ENCODE results near the gene FSD1.
"Not testable (repeated sequence)": the region's sequence is repeated elsewhere in the genome, so short reads cannot be mapped to it uniquely, and the experiment has no call there.

Gene FSD1

DNA sequence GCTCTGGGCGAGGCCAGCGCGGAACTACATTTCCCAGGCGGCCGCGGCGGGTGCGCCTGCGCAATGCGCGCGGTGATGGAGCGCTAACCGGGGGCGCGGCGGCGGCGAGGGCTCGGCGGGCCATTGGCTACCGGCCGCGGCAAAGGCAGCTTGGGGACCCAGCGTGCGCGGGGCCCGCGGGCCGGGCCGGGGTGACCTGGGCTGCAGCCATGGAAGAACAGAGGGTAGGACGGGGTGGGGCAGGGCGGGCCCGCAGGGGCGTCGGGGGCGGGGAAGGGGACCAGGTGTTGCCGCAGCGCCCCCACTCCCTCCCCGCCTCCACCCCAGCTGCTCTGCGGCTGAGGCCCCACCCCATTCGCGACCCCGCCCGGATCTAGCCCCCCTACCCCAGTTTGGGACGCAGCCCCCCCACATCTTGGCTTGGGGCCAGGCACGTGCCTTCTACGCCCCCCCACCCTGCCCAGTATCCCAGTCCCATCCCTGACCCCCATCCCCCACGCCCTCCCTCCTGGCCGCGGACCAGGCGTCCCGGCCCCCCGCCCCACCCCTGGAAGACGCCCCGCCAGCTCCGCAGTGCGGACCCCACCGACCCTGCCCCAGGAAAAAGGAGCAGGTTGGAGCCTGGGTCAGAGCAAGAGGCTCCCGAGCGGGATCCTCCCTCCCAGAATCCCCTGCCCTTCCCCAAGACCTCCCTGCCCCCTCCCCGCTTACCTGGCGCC is at the start of gene FSD1:
FSD1 (plus strand) TSS at position 61 of the 719 bp plus-strand sequence; CDS start at position 210, 149 bp downstream.
- peak; percentile 72 to 74 for DNase-seq

GRCh38 chr19:4256563-4256962 is 47.8 kb upstream of the FSD1 start:
- no peak for DNase-seq

DNA sequence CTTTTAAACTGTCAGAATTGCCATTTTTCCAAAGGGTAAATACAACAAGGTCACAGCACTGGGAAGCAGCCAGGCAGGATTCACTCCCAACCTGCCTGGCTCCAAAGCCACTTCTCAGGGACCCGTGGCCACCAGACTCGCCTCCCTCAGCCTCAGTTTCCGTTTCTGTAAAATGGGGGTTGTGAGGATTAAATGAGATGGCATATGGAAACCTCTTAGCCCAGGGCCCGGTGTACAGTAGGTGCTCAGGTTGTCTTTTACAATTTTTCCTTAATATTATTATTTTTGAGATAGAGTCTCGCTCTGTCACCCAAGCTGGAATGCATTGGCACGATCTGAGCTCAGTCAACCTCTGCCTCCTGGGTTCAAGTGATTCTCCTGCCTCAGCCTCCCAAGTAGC is 47.4 kb upstream of the FSD1 start:
- DNase-seq: no peak

GRCh38 chr19:4258181-4258580 is 46.2 kb upstream of the FSD1 start:
- DNase-seq: no peak

DNA sequence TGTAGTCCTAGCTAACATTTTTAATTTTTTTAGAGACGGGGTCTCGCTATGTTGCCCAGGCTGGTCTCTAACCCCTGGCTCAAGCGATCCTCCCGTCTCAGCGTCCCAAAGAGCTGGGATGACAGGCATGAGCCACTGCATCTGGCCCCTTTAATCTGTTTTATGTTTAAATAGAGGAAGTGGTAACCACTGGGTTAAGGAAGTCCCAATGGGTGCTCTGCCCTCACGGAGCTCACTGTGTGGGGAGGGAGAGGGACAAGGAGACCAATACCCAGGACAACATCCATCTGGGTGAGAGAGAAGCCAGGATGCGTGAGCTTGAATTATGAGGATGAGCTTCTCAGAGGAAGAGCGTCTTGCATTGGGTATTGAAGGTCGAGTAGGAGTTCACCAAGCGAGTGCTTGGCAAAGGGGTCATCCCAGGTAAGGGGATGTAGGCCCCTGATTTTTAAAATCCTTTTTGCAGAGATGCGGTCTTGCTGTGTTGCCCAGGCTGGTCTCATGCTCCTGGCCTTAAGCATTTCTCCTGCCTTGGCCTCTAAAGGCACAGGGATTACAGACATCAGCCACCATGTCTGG is 43.7 kb upstream of the FSD1 start:
- DNase-seq: no peak

DNA sequence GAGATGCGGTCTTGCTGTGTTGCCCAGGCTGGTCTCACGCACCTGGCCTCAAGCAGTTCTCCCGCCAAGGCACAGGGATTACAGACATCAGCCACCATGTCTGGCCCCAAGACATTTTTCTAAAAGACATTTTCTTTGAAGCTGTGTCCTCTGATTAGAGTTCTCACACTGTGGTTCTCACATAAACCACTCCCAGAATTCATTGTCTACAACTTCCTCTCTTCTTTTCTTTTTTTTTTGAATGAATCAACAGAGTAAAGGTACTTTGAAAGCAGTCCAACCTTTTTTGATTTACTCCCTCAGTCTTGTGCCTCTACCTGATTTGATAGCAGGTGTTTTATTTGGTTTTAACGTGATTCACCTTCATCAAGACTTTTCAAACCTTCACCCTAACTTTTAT is 39.6 kb upstream of the FSD1 start:
- DNase-seq: no peak

- no peak for DNase-seq
These were observed 38.0 kb upstream of the FSD1 start for GRCh38 chr19:4266253-4267000.

- DNase-seq: no peak
These were observed 37.1 kb upstream of the FSD1 start for GRCh38 chr19:4267101-4267900.

GRCh38 chr19:4267901-4268815 is 36.2 kb upstream of the FSD1 start:
- no peak for DNase-seq

GRCh38 chr19:4268816-4269430 is 35.5 kb upstream of the FSD1 start:
- DNase-seq: no peak

- DNase-seq: no peak
These were observed 31.5 kb upstream of the FSD1 start for GRCh38 chr19:4272894-4273293.

DNA sequence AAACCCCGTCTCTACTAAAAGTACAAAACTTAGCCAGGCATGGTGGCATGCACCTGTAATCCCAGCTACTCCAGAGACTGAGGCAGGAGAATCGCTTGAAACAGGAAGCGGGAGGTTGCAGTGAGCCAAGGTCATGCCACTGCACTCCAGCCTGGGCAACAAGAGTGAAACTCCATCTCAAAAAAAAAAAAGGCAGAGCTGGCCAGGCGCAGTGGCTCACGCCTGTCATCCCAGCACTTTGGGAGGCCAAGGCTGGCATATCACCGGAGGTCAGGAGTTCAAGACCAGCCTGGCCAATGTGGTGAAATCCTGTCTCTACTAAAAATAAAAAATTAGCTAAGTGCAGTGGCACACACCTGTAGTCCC is 30.1 kb upstream of the FSD1 start:
- DNase-seq: not testable (repeated sequence)

- DNase-seq: no peak
These were observed 27.2 kb upstream of the FSD1 start for GRCh38 chr19:4277191-4277696.

- DNase-seq: no peak
These were observed 26.4 kb upstream of the FSD1 start for GRCh38 chr19:4278010-4278409.

DNA sequence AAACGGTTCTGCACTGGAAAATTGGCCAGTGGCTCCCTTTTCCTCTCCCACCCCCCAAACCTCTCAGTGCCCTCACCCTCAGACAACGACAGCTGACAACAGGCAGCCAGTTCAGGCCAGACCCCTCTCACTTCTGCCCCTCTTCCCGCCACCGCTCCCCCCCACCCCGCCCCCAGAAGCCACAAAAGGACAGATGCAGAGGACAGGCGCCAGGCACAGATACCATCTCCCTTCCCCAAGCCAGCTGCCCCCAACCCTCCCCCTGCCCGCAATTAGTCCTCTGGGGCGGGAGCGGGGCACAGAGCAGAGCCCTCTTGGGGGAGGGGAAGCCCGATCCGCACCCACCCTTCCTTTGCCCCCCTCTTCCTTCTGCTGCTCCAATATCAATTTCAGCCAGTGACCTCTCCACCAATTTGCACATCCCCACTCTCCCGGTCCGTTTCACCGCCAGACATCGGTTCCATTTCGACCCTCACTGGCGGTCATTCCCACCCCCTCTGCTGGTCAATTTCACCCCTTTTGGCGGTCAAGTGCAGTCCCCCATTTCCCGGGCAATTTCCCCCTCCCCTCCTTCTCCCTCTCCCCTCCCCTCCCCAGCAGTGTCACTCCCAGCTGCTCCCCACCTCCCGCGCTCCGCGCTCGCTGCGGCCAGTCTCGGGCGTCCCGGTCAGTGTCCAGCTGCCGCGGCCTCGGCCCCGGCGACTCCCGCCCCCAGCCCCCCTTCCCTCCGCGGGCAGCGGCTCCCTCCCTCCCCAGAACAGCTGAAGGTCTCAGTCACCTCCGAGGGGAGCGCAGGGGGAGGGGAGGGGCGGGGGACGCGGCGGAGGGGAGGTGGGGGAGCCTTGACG is 25.8 kb upstream of the FSD1 start, which contains the start of gene SHD:
SHD (plus strand) TSS at position 848 of the 848 bp plus-strand sequence. CDS start 798 bp downstream, outside the sequence.
- DNase-seq: no peak

DNA sequence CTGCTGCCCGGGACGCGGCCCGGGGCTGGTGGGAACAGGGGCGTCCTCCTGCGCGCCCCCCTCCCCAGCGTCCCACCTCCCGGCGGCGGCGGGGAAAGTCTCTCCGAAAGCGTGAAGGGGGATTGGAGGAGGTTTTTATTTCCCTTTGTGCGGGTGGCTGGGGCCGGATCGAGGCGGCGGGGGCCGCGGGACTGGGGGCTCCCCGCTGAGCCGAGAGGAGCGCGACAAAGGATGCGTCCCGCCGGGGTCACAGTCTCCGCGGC is 25.2 kb upstream of the FSD1 start:
- no peak for DNase-seq

DNA sequence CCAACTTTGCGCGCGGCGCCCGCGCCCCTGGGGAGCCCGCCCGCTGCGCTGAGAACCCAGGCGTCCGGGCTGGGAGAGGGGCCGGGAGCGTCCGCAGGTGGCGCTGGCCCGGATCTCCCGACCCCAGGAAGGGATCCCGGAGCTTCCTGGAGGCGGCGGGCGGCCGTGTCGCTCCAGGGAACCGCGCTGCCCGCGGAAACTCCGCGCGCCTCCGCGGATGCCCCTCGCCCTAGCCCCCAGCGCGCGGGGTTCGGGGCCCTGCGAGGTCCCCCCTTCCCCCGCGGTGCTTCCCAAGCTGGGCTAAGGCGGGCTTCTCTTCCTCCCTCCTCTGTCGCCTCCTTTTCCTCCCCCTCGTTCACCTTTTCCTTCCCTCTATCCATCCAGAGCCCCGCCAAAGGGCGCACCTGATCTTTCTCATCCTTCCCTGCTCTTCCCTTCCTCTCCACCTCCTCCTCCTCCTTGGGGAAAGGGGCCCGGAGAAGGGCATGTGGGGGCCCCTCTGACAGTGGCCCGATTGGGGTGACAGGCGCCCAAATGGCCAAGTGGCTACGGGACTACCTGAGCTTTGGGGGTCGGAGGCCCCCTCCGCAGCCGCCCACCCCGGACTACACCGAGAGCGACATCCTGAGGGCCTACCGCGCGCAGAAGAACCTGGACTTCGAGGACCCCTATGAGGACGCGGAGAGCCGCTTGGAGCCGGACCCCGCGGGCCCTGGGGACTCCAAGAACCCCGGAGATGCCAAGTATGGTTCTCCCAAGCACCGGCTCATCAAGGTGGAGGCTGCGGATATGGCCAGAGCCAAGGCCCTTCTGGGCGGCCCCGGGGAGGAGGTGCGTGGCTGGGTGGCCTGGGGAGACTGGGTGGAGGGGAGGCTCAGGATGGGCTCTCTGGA is 24.6 kb upstream of the FSD1 start:
- DNase-seq: no peak

DNA sequence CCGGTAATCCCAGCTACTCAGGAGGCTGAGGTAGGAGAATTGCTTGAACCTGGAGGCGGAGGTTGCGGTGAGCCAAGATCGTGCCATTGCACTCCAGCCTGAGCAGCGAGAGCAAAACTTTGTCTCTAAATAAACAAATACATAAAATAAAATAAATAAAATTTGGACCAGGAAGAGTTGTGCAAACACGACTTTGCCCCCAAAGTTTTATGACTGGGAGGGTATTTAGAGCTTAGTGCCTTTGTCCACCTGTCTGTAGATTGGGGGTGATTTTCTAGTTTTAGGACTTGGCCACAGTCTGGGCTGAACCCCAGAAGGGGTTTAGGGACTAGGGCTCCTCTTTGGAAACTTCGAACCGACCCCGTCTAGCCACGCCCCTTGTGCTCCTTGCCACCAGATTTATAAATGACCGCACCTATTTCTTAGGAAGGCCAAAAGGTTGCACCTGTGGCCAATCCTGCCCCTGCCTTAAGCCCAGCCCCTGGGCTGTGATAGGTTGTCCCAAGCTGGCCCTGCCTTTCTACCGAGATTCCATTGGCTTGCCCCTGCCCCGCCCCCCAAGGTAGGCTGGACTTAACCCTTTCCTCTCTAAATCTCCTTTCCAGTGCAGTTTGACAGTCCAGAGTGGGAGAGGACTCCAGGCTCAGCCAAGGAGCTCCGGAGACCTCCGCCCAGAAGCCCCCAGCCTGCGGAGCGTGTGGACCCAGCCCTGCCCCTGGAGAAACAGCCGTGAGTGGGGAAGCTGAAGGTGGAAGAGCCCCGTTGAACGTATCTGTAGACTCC is 20.0 kb upstream of the FSD1 start:
- peak in 1 of 2 experiments; percentile 11 for DNase-seq

GRCh38 chr19:4284974-4285373 is 19.4 kb upstream of the FSD1 start:
- no peak for DNase-seq

Data from NCI-H2081 (cell line).